HepG2 (cell line): Measurements from ENCODE around the gene MATR3. TPM values are rescaled to one million over a fixed set of nuclear protein-coding genes. Genes with fewer than 3 reads are reported as not detected.
A peak's percentile ranks its signal among the peaks of the same experiment; 100 is the strongest.

ENCODE experiments used
- ARID4A ChIP-seq: sonication (generic); formaldehyde crosslinking; IDR thresholded peaks from 2 replicates; pipeline ENCODE4 v1.5.0; 2020; ENCODE audit warnings: mild to moderate bottlenecking, missing genetic modification reagents, borderline replicate concordance
- HOXA7 ChIP-seq: sonication (generic); formaldehyde crosslinking; IDR thresholded peaks from 2 replicates; pipeline ENCODE4 v1.8.1; 2022; ENCODE audit warnings: mild to moderate bottlenecking, missing genetic modification reagents, moderate library complexity
- MAZ ChIP-seq, 2 experiments: sonication (generic) in 1 of 2; formaldehyde crosslinking in 1 of 2; IDR thresholded peaks; 2 replicates each; pipeline versions ENCODE4 v1.5.0 to v1.6.1; 2012 to 2020; ENCODE audit warnings: low read depth in 2 of 2, mild to moderate bottlenecking in 2 of 2, borderline replicate concordance in 1 of 2, improper control_type of control experiment in 1 of 2, low read length in 1 of 2, missing genetic modification reagents in 1 of 2, moderate library complexity in 1 of 2
- MXI1 ChIP-seq: IDR thresholded peaks from 3 replicates; pipeline ENCODE4 v1.6.1; 2012; ENCODE audit warnings: low read depth, low read length, inconsistent platforms, borderline replicate concordance
- NR0B2 ChIP-seq: sonication (generic); formaldehyde crosslinking; IDR thresholded peaks from 2 replicates; pipeline ENCODE4 v1.4.0; 2020; ENCODE audit warnings: mild to moderate bottlenecking, missing genetic modification reagents
- RBM22 ChIP-seq: fragments of 200-400 bp; formaldehyde crosslinking; optimal IDR thresholded peaks from 2 replicates; pipeline ENCODE3; 2017; ENCODE audit warnings: mild to moderate bottlenecking, low read length, moderate library complexity
- SMARCE1 ChIP-seq: fragments of 450-650 bp; IDR thresholded peaks from 2 replicates; pipeline ENCODE4 v1.6.1; 2017; ENCODE audit warnings: borderline replicate concordance
- ZBTB14 ChIP-seq: sonication (generic); formaldehyde crosslinking; IDR thresholded peaks from 2 replicates; pipeline ENCODE4 v1.4.0; 2020; ENCODE audit warnings: missing genetic modification reagents
- ZBTB3 ChIP-seq: sonication (generic); formaldehyde crosslinking; IDR thresholded peaks from 2 replicates; pipeline ENCODE4 v1.4.0; 2020; ENCODE audit warnings: low read depth, mild to moderate bottlenecking, moderate library complexity, missing genetic modification reagents, borderline replicate concordance
- ZFX ChIP-seq: sonication (generic); formaldehyde crosslinking; IDR thresholded peaks from 2 replicates; pipeline ENCODE4 v1.4.0; 2020; ENCODE audit warnings: mild to moderate bottlenecking, low read depth, missing genetic modification reagents, moderate library complexity
- ZNF337 ChIP-seq: sonication (generic); formaldehyde crosslinking; IDR thresholded peaks from 2 replicates; pipeline ENCODE4 v1.5.1; 2020; ENCODE audit warnings: missing genetic modification reagents, low read depth, mild to moderate bottlenecking, borderline replicate concordance
- ZNF639 ChIP-seq: conservative IDR thresholded peaks from 2 replicates; pipeline ENCODE4 v1.6.1; 2018; ENCODE audit warnings: missing genetic modification reagents
- ZNF737 ChIP-seq: sonication (generic); formaldehyde crosslinking; IDR thresholded peaks from 2 replicates; pipeline ENCODE4 v1.5.0; 2020; ENCODE audit warnings: missing genetic modification reagents, mild to moderate bottlenecking, borderline replicate concordance
- polyA plus RNA-seq, 8 experiments: library from polyadenylated mRNA; depleted of rRNA in 3 of 8; stranded (reverse) in 7 of 8; unstranded in 1 of 8; fragments of >200 nt; fragmentation: Illumina TruSeq in 4 of 8; extraction: Trizol in 4 of 8; gene quantifications; 2 replicates each; pipeline versions ENCODE4 v1.2.1 to v1.2.3, GENCODE V29; 2011 to 2016; ENCODE audit warnings: low read depth in 4 of 8, missing spikeins in 1 of 8, mixed read lengths in 1 of 8; ENCODE audit not compliant: insufficient read depth in 1 of 8
- total RNA-seq, 5 experiments: library from RNA; depleted of rRNA; stranded (reverse); fragments of >200 nt; fragmentation: Illumina TruSeq; extraction: Trizol; gene quantifications; 2 replicates each; pipeline ENCODE4 v1.2.3, GENCODE V29; 2016; ENCODE audit warnings: low read depth in 1 of 5

Gene MATR3
- total and polyA plus RNA-seq, 2 of the 13 experiments (the other 11 are each of a cell fraction or from before 2014, with no cell fraction given), result 94.2 to 341 TPM

GRCh38 chr5:139275536-139275935 is 18.0 kb upstream of the MATR3 start (continued):
- no peak for TF ChIP-seq ARID4A
- no peak for TF ChIP-seq NR0B2 (CRISPR knock-in tag)
- peak; percentile 2 for TF ChIP-seq RBM22
- no peak for TF ChIP-seq ZBTB3 (CRISPR knock-in tag)
- TF ChIP-seq MXI1, result no peak
- no peak for TF ChIP-seq HOXA7 (CRISPR knock-in tag)
- no peak for TF ChIP-seq ZFX
- no peak for TF ChIP-seq ZNF737 (CRISPR knock-in tag)
- TF ChIP-seq ZNF639, result no peak
- no peak for TF ChIP-seq SMARCE1
- TF ChIP-seq MAZ (IDR thresholded peaks at IDR 0.05; ENCODE audit: borderline replicate concordance, low read depth, low read length), result no peak
- TF ChIP-seq MAZ (CRISPR knock-in tag; IDR thresholded peaks at IDR 0.05; ENCODE audit: low read depth), result no peak
- TF ChIP-seq ZBTB14 (CRISPR knock-in tag), result no peak
- no peak for TF ChIP-seq ZNF337
